ENCODE measurements around the gene SDK2.

DNA sequence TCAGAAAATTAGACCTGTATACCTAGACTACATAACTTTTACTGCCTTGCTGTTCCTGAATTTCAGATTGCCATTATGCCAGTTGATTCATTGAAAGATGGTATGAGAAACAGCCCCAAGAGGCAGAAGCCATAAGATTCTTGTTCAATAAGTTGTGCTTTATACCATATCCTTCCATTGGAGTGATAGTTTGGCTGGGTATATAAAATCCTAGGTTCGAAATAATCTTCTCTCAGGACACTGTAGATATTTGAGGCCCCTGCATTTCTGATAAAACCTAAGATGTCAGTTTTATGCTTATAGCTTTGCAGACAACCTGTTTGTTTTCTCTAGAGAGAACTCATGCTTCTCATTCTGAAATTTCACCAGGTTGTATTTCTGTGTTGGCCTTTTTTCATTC, 9.6 kb upstream of the SDK2 start:
- TF ChIP-seq, protein P1, sequence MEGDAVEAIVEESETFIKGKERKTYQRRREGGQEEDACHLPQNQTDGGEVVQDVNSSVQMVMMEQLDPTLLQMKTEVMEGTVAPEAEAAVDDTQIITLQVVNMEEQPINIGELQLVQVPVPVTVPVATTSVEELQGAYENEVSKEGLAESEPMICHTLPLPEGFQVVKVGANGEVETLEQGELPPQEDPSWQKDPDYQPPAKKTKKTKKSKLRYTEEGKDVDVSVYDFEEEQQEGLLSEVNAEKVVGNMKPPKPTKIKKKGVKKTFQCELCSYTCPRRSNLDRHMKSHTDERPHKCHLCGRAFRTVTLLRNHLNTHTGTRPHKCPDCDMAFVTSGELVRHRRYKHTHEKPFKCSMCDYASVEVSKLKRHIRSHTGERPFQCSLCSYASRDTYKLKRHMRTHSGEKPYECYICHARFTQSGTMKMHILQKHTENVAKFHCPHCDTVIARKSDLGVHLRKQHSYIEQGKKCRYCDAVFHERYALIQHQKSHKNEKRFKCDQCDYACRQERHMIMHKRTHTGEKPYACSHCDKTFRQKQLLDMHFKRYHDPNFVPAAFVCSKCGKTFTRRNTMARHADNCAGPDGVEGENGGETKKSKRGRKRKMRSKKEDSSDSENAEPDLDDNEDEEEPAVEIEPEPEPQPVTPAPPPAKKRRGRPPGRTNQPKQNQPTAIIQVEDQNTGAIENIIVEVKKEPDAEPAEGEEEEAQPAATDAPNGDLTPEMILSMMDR (conservative IDR thresholded peaks at IDR 0.05; ENCODE audit: low read depth, low read length) = no peak
- TF ChIP-seq EZH2 (IDR thresholded peaks at IDR 0.05; ENCODE audit: borderline replicate concordance, low read depth, low read length, poor library complexity, severe bottlenecking) = no peak
